Gastrocnemius medialis (tissue), 4 donors: ENCODE measurements around the gene PRKD2.

Experiments used
- POLR2A ChIP-seq, 2 donors: fragments of 450-650 bp; IDR thresholded peaks; one replicate each; pipeline ENCODE4 v1.6.1; 2017; ENCODE audit warnings: antibody characterized with exemption in 2 of 2, mild to moderate bottlenecking in 2 of 2, moderate library complexity in 2 of 2
- TF ChIP-seq, protein P1 (sequence below), 5 experiments: fragments of 450-650 bp in 3 of 5; fragments of 200-600 bp in 2 of 5; sonication (generic) in 2 of 5; IDR thresholded peaks in 4 of 5; conservative IDR thresholded peaks in 1 of 5; 1 replicate in 4 of 5; 2 replicates in 1 of 5; pipeline ENCODE4 v1.5.1; 2016 to 2019; ENCODE audit warnings: antibody characterized with exemption in 5 of 5, mild to moderate bottlenecking in 3 of 5, moderate library complexity in 3 of 5

- no peak for TF ChIP-seq POLR2A (IDR thresholded peaks at IDR 0.05)
- TF ChIP-seq, protein P1, sequence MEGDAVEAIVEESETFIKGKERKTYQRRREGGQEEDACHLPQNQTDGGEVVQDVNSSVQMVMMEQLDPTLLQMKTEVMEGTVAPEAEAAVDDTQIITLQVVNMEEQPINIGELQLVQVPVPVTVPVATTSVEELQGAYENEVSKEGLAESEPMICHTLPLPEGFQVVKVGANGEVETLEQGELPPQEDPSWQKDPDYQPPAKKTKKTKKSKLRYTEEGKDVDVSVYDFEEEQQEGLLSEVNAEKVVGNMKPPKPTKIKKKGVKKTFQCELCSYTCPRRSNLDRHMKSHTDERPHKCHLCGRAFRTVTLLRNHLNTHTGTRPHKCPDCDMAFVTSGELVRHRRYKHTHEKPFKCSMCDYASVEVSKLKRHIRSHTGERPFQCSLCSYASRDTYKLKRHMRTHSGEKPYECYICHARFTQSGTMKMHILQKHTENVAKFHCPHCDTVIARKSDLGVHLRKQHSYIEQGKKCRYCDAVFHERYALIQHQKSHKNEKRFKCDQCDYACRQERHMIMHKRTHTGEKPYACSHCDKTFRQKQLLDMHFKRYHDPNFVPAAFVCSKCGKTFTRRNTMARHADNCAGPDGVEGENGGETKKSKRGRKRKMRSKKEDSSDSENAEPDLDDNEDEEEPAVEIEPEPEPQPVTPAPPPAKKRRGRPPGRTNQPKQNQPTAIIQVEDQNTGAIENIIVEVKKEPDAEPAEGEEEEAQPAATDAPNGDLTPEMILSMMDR (IDR thresholded peaks at IDR 0.05 in 4 of 5, conservative IDR thresholded peaks at IDR 0.05 in 1 of 5): no peak
These were observed 19.5 kb downstream of the PRKD2 start for GRCh38 chr19:46697204-46697960.
